Measurements from ENCODE around the gene PTPRR. TPM values are rescaled to one million over a fixed set of nuclear protein-coding genes. Genes with fewer than 3 reads are reported as not detected.
"Not testable (repeated sequence)": the region's sequence is repeated elsewhere in the genome, so short reads cannot be mapped to it uniquely, and the experiment has no call there.

PTPRR gene
- polyA plus RNA-seq, 4 donors = 0.64 to 0.82 (median 0.73) TPM

- no peak for DNase-seq (ENCODE audit: low read depth in 4 of 4, low spot score in 2 of 4)
These were observed 166.2 kb downstream of the PTPRR start for GRCh38 chr12:70754330-70754741.

GRCh38 chr12:70752327-70752726 lies 168.2 kb downstream of the PTPRR start:
- no peak for DNase-seq (ENCODE audit: low read depth in 4 of 4, low spot score in 2 of 4)

GRCh38 chr12:70749931-70750330 lies 170.6 kb downstream of the PTPRR start:
- no peak for DNase-seq (ENCODE audit: low read depth in 4 of 4, low spot score in 2 of 4)

- no peak for DNase-seq (ENCODE audit: low read depth in 4 of 4, low spot score in 2 of 4)
These were observed 171.7 kb downstream of the PTPRR start for GRCh38 chr12:70748809-70749208.

- no peak for DNase-seq (ENCODE audit: low read depth in 4 of 4, low spot score in 2 of 4)
These were observed 172.9 kb downstream of the PTPRR start for GRCh38 chr12:70747445-70748260.

- no peak for DNase-seq (ENCODE audit: low read depth in 4 of 4, low spot score in 2 of 4)
These were observed 175.5 kb downstream of the PTPRR start for GRCh38 chr12:70745048-70745447.

- DNase-seq (ENCODE audit: low read depth in 4 of 4, low spot score in 2 of 4) = no peak
These were observed 176.4 kb downstream of the PTPRR start for GRCh38 chr12:70744178-70744577.

- DNase-seq (ENCODE audit: low read depth in 4 of 4, low spot score in 2 of 4) = no peak
These were observed 179.3 kb downstream of the PTPRR start for GRCh38 chr12:70741256-70741655.

GRCh38 chr12:70739756-70740155 lies 180.8 kb downstream of the PTPRR start:
- no peak for DNase-seq (ENCODE audit: low read depth in 4 of 4, low spot score in 2 of 4)

GRCh38 chr12:70736351-70737133 lies 184.0 kb downstream of the PTPRR start:
- no peak for DNase-seq (ENCODE audit: low read depth in 4 of 4, low spot score in 2 of 4)

GRCh38 chr12:70735197-70735596 lies 185.3 kb downstream of the PTPRR start:
- not testable (repeated sequence) for DNase-seq (ENCODE audit: low read depth in 4 of 4, low spot score in 2 of 4)

- DNase-seq (ENCODE audit: low read depth in 4 of 4, low spot score in 2 of 4) = peak in 1 of 4 donors; percentile 57
These were observed 187.2 kb downstream of the PTPRR start for GRCh38 chr12:70733385-70733784.

- no peak for DNase-seq (ENCODE audit: low read depth in 4 of 4, low spot score in 2 of 4)
These were observed 188.3 kb downstream of the PTPRR start for GRCh38 chr12:70732287-70732686.

- DNase-seq (ENCODE audit: low read depth in 4 of 4, low spot score in 2 of 4) = no peak
These were observed 189.8 kb downstream of the PTPRR start for GRCh38 chr12:70730675-70731180.

GRCh38 chr12:70724444-70724843 lies 196.1 kb downstream of the PTPRR start:
- DNase-seq (ENCODE audit: low read depth in 4 of 4, low spot score in 2 of 4) = no peak

- peak in 1 of 4 donors; percentile 19 for DNase-seq (ENCODE audit: low read depth in 4 of 4, low spot score in 2 of 4)
These were observed 197.8 kb downstream of the PTPRR start for GRCh38 chr12:70722584-70723343.

- DNase-seq (ENCODE audit: low read depth in 4 of 4, low spot score in 2 of 4) = no peak
These were observed 198.7 kb downstream of the PTPRR start for GRCh38 chr12:70721656-70722357.

- DNase-seq (ENCODE audit: low read depth in 4 of 4, low spot score in 2 of 4) = no peak
These were observed 199.3 kb downstream of the PTPRR start for GRCh38 chr12:70721216-70721615.

- DNase-seq (ENCODE audit: low read depth in 4 of 4, low spot score in 2 of 4) = peak in 2 of 4 donors; percentile 38 to 45
These were observed 200.7 kb downstream of the PTPRR start for GRCh38 chr12:70719672-70720420.
